GM21367 (cell line): ENCODE measurements around the gene KIF3A.

Experiments
- ATAC-seq: cut with Tn5 transposase; IDR thresholded peaks from one replicate; pipeline ENCODE4 v1.9.1; 2021; ENCODE audit not compliant: unreplicated experiment

The KIF3A gene

GRCh38 chr5:132736853-132737833 lies at the start of gene KIF3A:
KIF3A (minus strand) TSS chr5:132737546; CDS start chr5:132737419, 127 bp downstream.
- ATAC-seq = peak; percentile 78

DNA sequence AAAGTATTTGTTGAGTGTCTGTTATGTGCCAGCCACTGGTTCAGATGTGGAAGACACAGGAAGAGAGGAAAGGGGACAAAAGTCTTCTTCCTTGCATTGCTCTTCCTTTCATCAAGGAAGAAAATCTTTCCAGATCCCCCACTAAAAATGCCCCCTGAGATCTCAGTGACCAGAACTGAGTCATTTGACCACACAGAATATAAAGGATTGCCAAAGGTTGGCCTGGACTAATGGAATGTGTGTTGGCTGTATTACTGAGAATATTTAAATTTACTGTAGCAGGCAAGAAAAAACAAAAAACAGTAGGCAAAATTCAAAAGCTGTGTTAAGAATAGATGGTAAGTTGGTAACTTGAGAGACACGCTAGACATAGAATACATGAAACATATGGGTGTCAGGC lies 49.7 kb upstream of the KIF3A start:
- ATAC-seq = no peak

DNA sequence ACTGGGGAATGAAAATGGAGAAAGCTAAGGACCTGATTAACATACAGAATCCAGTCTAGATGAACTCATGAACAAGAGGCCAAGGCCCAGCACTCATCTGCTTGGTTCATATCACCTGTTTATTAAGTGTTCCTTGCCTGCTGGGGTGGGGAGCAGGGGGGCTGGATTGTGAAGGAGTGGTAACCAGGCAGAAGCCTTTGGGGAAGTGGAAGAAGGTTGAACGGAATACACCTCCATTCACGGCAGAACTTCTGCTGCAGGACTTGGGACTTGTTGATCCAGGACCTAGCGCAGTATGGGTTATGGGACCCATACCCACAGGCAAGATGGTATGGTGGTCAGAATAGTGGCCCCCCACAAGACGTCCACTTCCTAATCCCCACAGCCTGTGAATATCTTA lies 48.5 kb upstream of the KIF3A start:
- no peak for ATAC-seq

- ATAC-seq = no peak
Measured at GRCh38 chr5:132785365-132785764, 48.0 kb upstream of the KIF3A start.

DNA sequence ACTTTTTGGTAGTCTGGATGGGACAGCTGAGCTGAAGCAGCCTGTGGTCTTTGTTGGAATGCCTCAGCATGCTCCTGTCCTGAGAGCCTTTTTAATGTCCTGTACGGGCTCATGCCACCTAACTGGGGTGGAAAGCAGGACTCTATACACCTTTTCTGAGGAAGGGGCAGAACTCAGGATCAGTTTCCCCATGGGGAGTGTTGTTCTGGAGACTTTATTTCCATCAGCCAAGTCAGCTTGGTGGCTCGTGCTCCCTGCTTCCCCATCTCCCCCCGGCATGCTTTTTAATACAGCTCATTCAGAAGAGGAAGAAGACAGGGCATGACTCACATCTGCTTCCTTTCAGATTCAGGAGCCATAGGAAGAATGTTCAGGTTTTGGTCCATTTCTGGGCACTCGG lies 44.8 kb upstream of the KIF3A start:
- no peak for ATAC-seq

DNA sequence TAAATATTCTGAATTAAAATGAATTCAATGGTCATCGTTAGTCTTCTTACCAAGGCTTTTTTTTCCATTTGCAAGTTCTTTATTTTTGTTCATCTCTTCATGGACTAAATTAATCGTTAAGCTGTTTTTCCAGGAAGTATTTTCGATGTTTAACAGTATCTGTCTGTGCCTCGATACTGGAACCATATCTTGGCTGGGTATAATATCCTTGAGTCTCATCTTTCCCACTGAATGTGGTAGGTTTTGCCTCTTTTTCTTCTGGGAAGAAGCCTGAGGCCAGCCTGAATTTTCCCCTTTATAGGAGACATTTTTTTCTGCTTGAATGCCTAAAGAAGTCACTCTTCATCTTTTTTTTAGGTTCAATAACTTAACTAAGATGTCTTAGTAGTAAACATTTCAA lies 43.7 kb upstream of the KIF3A start:
- ATAC-seq = no peak

GRCh38 chr5:132780577-132780976 lies 43.2 kb upstream of the KIF3A start:
- no peak for ATAC-seq

GRCh38 chr5:132779961-132780360 lies 42.6 kb upstream of the KIF3A start:
- ATAC-seq = no peak

DNA sequence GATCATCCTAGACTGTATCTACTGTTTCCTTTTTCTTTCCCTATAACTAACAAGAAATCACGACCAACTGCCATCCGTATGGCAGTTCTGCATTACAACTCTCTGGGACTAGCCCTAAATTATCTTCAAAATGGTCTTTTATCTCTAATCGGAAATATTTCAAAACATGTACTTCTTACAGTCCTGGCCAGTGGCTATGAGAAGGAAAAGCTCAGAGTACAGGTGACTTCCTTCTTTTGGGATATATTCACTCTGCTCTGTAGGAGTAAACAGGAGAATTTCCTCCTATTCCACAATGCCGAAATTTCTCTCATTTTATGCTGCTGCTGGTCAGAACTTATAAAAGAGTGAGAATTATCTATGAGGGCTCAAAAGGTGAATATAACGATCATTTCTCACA lies 41.5 kb upstream of the KIF3A start:
- ATAC-seq = no peak

DNA sequence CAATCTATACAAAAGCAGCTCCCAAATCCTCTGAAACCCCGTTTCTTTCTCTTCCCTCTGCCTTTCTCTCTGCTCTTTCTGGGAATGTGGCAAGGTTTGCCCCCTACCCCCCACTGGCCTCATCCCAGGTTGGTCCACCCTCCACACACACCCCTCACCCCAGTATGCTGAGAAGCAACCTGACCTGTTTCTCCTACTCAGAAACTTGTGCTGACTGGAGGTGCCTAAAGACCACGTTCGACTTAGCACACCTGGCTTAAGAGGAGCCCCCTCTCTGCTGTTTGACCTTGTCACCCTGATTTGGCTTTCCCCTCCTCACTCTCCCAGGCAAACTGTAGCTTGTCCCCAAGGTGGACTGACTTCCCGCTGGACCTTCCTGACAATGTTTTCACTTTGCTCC lies 40.8 kb upstream of the KIF3A start:
- ATAC-seq = no peak

DNA sequence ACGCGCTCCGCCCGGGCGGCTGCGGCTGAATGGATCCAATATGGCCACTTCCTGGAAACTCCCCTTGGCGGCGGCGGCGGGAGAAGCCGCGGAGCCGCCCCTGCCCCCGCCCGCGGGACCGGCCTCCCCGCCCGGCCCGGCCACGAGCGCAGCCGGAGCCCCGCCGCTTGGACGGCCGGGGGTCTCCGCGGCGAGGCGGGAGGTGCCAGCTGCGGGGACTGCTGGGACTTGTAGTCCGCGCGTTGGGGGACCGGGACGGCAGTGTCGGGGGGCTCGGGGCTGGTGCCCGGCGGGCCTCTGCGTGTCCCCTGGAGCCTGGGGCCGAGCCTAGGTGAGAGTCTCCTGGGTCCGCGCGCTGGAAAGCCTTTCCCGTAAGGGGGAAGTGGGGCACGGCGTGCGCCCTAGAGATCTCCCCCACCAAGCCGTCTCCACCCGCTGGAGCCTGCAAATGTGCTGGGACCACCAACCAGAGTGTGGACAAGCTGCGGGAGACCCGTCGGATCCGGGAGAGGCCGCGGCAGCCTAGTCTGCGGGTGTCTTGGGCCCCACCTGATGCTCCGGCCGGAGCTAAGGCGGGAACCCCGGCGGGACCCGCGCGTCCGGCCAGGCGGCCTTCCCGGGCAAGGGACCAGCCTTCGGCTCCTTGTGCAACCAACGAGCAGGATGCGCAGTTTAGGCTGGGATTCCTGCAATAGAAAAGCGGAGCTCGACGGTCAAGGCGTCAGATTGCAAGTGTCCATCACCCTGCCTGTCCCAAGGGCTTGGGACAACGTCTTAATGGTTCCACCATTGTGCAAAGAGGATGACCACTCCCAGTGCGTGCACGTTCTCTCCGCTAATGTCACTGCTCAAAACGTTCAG lies 40.1 kb upstream of the KIF3A start, which contains the start of gene SEPTIN8:
TSS of gene SEPTIN8 (minus strand) at position 31 of the 861 bp plus-strand sequence. CDS start 102 bp downstream, outside the sequence.
- ATAC-seq = no peak

GRCh38 chr5:132776938-132777208 lies 39.5 kb upstream of the KIF3A start:
- no peak for ATAC-seq

DNA sequence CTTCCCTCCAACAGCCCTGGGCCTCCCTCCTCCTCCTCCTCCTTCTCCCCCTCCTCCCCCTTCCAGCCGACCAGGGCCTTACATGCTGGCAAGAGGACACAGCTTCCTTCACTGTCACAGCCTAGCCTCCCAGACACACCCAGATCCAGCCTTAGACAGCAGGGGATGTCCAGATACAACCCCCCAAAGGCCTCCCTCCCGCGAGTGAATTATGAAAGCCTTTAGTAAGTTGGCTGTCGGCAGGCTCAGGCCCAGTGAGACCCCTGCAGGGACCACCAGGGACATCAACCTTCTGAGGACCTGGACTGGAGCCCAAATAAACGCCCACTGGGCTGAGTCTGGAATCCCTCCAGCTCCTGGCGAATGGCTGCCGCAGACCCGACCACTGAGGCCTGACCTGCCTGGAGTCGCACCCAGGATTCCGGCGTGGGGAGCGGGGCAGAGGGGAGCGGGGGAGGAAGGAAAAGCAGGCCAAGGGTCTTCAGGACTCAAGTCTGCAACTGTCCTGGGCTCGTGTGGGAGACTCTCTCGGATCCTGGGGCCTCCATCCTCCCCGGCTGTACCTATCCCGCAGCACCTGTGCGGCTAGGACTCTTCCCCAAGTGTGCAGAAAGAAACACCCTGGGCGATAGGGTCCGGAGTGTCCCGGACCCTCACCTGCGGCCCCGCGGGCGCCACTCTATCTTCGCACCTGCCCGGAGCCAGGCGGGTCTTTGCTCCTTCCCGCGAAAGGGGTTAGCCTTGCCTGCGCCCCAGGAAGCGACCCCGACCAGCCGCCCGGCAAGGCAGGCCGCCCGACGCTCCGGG lies 39.0 kb upstream of the KIF3A start:
- no peak for ATAC-seq

DNA sequence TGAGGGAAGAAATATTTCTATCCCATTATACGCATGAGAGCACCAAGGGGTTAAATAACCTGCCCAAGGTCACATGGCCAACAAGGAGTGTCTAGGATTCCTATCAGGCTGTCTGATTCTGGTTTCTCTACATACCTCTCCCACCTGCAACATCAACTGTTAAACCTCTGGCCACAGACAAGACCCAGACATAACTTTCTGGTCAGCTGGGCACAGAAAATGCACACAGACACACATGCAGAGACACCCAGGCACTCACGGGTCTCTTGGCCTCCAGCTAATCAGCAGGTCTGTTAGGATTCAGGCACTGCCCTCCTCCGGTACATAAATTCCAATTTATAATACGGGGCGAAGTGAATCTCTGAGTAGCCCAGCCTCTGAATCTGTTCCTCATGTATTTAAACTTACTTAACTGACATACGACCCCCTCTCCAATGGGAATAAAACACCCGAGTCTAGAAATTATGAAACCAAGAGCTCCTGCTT lies 38.2 kb upstream of the KIF3A start:
- no peak for ATAC-seq

GRCh38 chr5:132774896-132775295 lies 37.5 kb upstream of the KIF3A start:
- ATAC-seq = no peak

DNA sequence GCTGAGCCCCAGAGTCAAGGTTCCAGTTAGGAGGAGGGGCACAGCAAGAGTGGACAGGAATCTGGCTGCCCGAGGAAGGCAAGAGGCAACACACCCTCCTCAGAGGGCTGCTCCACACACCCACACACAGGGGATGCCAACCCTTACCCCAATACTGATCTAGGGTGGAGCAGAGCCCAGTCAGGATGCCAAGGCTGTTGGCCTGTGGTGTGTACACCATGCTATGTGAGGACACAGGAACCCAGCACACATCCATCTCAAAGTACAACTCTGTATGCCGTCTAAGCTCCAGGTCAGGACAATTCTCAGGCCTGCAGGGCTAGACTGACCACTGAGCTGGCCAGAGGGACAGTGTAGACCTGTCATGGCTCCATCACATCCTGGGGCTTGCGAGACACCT lies 37.1 kb upstream of the KIF3A start:
- ATAC-seq = no peak

DNA sequence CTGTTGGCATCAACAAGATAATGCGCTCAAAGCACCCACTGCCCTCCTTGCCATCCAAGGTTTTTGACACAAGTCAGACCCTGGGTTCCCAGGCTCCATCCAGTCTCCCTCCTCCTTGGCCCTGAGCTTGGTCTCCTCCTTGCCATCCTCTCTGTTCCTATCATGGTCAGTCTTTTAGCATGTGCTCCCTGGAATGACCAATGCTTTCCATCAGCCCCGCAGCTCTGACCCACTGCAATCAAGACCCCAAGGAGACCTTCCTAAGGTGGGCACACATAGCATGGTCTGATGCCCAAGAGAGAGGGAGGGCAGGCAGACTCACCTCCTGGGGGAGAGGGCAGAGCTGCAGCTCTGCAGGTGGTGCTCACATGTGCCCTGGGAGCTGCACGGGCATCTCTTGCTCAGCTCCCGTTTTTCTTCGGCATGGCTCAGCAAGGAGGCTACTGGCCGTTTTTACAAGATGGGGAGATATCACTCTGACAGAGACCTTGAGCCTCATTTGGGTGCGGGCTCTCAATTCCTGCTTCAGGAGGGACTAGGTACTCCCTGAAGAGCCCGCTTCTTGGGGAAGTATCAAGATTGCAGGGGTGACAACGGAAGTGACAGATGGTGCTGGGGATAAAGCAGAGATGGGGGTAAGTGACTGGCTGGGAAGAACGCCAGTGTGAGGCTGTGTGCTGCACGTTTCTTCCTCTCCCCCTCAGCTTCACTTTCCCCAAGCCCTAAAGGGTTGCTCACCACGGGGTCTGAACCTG lies 36.4 kb upstream of the KIF3A start:
- ATAC-seq = no peak

GRCh38 chr5:132773114-132773513 lies 35.8 kb upstream of the KIF3A start:
- no peak for ATAC-seq

- ATAC-seq = no peak
Measured at GRCh38 chr5:132772291-132773070, 35.1 kb upstream of the KIF3A start.
